Measurements from ENCODE around the gene DCTN5. TPM values are rescaled to one million over a fixed set of nuclear protein-coding genes. Genes with fewer than 3 reads are reported as not detected.

Gene DCTN5
- total RNA-seq, 1 experiment from 2014 or later: 84.8 TPM

- H3K79me2 ChIP-seq (ENCODE audit: low read depth): no peaks in the 10 kb centered on the region
- H3K4me2 ChIP-seq: no peak overlapping the region
- ChIA-PET POLR2A (ENCODE audit: unreplicated experiment) (interaction anchor here (0.5 to 0.7 kb wide), 2 partner anchors 9 to 1258 kb away, joined by 7 to 11 read pairs; no protein-coding TSS in a partner anchor), CTCF (no interaction called here)
- H3K4me3 ChIP-seq: no peak overlapping the region
- H4K20me1 ChIP-seq (ENCODE audit: insufficient read depth): no peaks in the 10 kb centered on the region
- 0 out of 2 replicates have a peak overlapping the region, but pooled peaks have one; percentile 19 for H3K27ac ChIP-seq
- no TSS peak for BruUV-seq (replicated peaks)
- DNase-seq: peak; percentile 37 to 74
- no peaks in the 10 kb centered on the region for H3K9me2 ChIP-seq (ENCODE audit: insufficient read depth)
- H3K9me3 ChIP-seq (ENCODE audit: insufficient read depth, low read depth): no peaks in the 10 kb centered on the region
- TF ChIP-seq EZH2 (IDR thresholded peaks at IDR 0.05; ENCODE audit: low read depth) (no peak), CTCF (conservative IDR thresholded peaks at IDR 0.05) (no peak)
- no peaks in the 10 kb centered on the region for H3K27me3 ChIP-seq (ENCODE audit: insufficient read depth, low read depth)
- H3K36me3 ChIP-seq (ENCODE audit: low read depth): peaks cover 12% of the 10 kb centered on the region; the same call in 1 of the 2 replicates
- H2AFZ ChIP-seq: no peak overlapping the region
- H3K4me1 ChIP-seq (replicated peaks; ENCODE audit: insufficient read depth): peaks cover 21% of the 10 kb centered on the region
- peaks cover 16% of the 10 kb centered on the region for H3F3A ChIP-seq (ENCODE audit: insufficient read depth, low read depth)
- intact Hi-C loops (cut with micrococcal nuclease; ENCODE audit: unreplicated experiment): no loop called here
Observed at GRCh38 chr16:23670137-23670776, 29.0 kb downstream of the DCTN5 start.

- H2AFZ ChIP-seq: no peak overlapping the region
- CTCF ChIA-PET: no interaction called here
- DNase-seq: no peak
- H3F3A ChIP-seq (ENCODE audit: insufficient read depth, low read depth): peaks cover 24% of the 10 kb centered on the region
- 0 out of 2 replicates have a peak, but pooled peaks cover 6% of the 10 kb centered on the region for H3K36me3 ChIP-seq (ENCODE audit: low read depth)
- H3K27ac ChIP-seq: no peak overlapping the region
- no peak overlapping the region for H3K4me2 ChIP-seq
- H3K4me1 ChIP-seq (replicated peaks; ENCODE audit: insufficient read depth): peaks cover 23% of the 10 kb centered on the region
- no peak overlapping the region for H3K4me3 ChIP-seq
- H4K20me1 ChIP-seq (ENCODE audit: insufficient read depth): no peaks in the 10 kb centered on the region
- peaks cover 4% of the 10 kb centered on the region for H3K79me2 ChIP-seq (ENCODE audit: low read depth)
- POLR2A ChIA-PET (ENCODE audit: unreplicated experiment): no interaction called here
- H3K27me3 ChIP-seq (ENCODE audit: insufficient read depth, low read depth): no peaks in the 10 kb centered on the region
- intact Hi-C loops (cut with micrococcal nuclease; ENCODE audit: unreplicated experiment): no loop called here
- no peak for TF ChIP-seq EZH2 (IDR thresholded peaks at IDR 0.05; ENCODE audit: low read depth)
- no peak for TF ChIP-seq CTCF (conservative IDR thresholded peaks at IDR 0.05)
- no TSS peak for BruUV-seq (replicated peaks)
- no peaks in the 10 kb centered on the region for H3K9me2 ChIP-seq (ENCODE audit: insufficient read depth)
- H3K9me3 ChIP-seq (ENCODE audit: insufficient read depth, low read depth): no peaks in the 10 kb centered on the region
Observed at GRCh38 chr16:23673971-23674614, 32.8 kb downstream of the DCTN5 start.

- intact Hi-C loops (cut with micrococcal nuclease; ENCODE audit: unreplicated experiment): loop anchor here (5.0 kb wide), 1 partner anchor 360 kb away; no protein-coding TSS in a partner anchor
- no TSS peak for BruUV-seq (replicated peaks)
Observed at GRCh38 chr16:23676924-23677480, 35.7 kb downstream of the DCTN5 start.

More at GRCh38 chr16:23676924-23677480, 35.7 kb downstream of the DCTN5 start:
- peaks cover 27% of the 10 kb centered on the region for H3K4me1 ChIP-seq (replicated peaks; ENCODE audit: insufficient read depth)
- no peak overlapping the region for H3K27ac ChIP-seq
- TF ChIP-seq EZH2 (IDR thresholded peaks at IDR 0.05; ENCODE audit: low read depth): no peak
- H4K20me1 ChIP-seq (ENCODE audit: insufficient read depth): peaks cover 14% of the 10 kb centered on the region; the same call in 1 of the 2 replicates
- H3K9me3 ChIP-seq (ENCODE audit: insufficient read depth, low read depth): no peaks in the 10 kb centered on the region
- H3F3A ChIP-seq (ENCODE audit: insufficient read depth, low read depth): peaks cover 16% of the 10 kb centered on the region; the same call in 1 of the 2 replicates
- H3K79me2 ChIP-seq (ENCODE audit: low read depth): peaks cover 33% of the 10 kb centered on the region
- H3K4me3 ChIP-seq: no peak overlapping the region
- POLR2A ChIA-PET (ENCODE audit: unreplicated experiment): no interaction called here
- H3K36me3 ChIP-seq (ENCODE audit: low read depth): peaks cover 13% of the 10 kb centered on the region
- H3K9me2 ChIP-seq (ENCODE audit: insufficient read depth): no peaks in the 10 kb centered on the region
- H2AFZ ChIP-seq: no peak overlapping the region
- no peaks in the 10 kb centered on the region for H3K27me3 ChIP-seq (ENCODE audit: insufficient read depth, low read depth)
- CTCF ChIA-PET: no interaction called here
- DNase-seq: no peak
- H3K4me2 ChIP-seq: no peak overlapping the region
